Measurements from ENCODE around the gene CALY.
A peak's percentile ranks its signal among the peaks of the same experiment; 100 is the strongest.

CALY gene, protein sequence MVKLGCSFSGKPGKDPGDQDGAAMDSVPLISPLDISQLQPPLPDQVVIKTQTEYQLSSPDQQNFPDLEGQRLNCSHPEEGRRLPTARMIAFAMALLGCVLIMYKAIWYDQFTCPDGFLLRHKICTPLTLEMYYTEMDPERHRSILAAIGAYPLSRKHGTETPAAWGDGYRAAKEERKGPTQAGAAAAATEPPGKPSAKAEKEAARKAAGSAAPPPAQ

DNA sequence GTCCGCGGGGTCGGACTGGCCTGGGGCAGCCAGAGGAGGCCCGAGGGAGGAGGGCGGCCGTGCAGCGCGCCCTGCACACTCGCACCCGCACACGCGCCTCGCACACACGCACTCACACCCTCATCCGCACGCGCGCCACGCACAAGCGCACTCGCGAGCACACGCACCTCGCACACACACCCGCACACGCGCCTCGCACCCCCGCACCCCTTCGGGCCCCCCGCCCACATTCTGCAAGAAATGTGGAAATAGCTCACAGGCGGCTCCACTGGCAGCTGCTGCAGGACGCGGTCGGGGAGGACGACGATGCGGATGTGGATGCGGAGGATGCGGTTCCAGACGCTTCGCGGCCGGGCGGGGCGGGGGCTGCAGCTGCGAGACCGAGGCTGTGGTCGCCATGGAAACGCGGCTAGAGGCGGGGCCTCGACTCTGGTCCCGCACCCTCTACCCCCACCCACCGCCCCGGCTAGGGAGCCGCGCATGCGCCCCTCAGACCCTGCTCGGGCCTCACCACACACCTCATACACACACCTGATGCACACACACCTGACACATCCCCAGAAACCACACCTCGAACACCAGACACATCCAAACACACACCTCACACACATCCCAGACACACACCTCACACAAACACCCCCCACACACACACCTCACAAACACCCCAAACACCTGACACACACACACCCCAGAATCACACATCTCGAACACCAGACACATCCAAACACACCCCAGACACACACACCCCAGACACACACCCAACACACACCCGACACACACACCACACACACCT is at the start of gene CALY:
Gene CALY, minus strand, starts transcription at position 320 of the 793 bp plus-strand sequence. CDS start 7,907 bp downstream, outside the sequence.
- no peaks in the 10 kb centered on the region for H3K9me3 ChIP-seq (ENCODE audit: control insufficient read depth, insufficient read depth, low read length)
- peaks cover 2% of the 10 kb centered on the region; the same call in 1 of the 2 replicates for H3K4me1 ChIP-seq (ENCODE audit: control insufficient read depth, insufficient read depth, low read length)
- no peak within 1 kb of the TSS for H3K27ac ChIP-seq (ENCODE audit: low read length)
- H3K4me3 ChIP-seq (ENCODE audit: low read length), result no peak within 1 kb of the TSS
- DNase-seq (ENCODE audit: low read depth, low spot score), result no peak
- peaks cover 40% of the 10 kb centered on the region; the same call in 1 of the 2 replicates for H3K27me3 ChIP-seq (ENCODE audit: control insufficient read depth, insufficient read depth, low read length)
- H3K36me3 ChIP-seq (ENCODE audit: control insufficient read depth, insufficient read depth, low read length), result peaks cover 2% of the 10 kb centered on the region; the same call in 1 of the 2 replicates
- no CpG with 5 or more reads among the region's 63 CpGs for WGBS (ENCODE audit: insufficient coverage, insufficient read length)

GRCh38 chr10:133385214-133385613 is 48.5 kb upstream of the CALY start:
- WGBS (ENCODE audit: insufficient coverage, insufficient read length), result no CpG with 5 or more reads among the region's 2 CpGs
- no peak overlapping the region for H3K4me3 ChIP-seq (ENCODE audit: low read length)
- no peaks in the 10 kb centered on the region for H3K36me3 ChIP-seq (ENCODE audit: control insufficient read depth, insufficient read depth, low read length)
- no peak overlapping the region for H3K27ac ChIP-seq (ENCODE audit: low read length)
- no peaks in the 10 kb centered on the region for H3K9me3 ChIP-seq (ENCODE audit: control insufficient read depth, insufficient read depth, low read length)
- H3K4me1 ChIP-seq (ENCODE audit: control insufficient read depth, insufficient read depth, low read length), result no peaks in the 10 kb centered on the region
- H3K27me3 ChIP-seq (ENCODE audit: control insufficient read depth, insufficient read depth, low read length), result no peaks in the 10 kb centered on the region
- no peak for DNase-seq (ENCODE audit: low read depth, low spot score)

DNA sequence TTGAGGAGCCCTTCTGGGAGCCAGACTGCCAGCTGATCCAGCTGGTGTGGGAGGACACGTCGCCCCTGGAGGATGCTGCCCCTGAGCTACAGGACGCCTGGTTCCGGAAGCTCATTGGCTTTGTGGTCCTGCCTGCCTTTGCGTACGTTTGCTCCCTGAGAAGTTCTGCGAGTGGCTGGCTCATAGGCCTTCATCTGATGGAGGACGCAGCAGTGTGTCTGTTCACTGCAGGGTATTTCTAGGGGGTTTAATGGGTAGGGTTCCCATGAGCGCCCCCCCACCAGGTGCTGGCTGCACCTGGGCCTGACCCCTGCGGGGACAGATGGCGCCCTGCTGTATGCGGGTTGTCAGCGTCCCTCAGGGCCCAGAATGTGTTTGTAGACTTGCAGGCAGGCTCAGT is 47.4 kb upstream of the CALY start:
- DNase-seq (ENCODE audit: low read depth, low spot score), result no peak
- Histone ChIP-seq H3K9me3 (ENCODE audit: control insufficient read depth, insufficient read depth, low read length) (no peaks in the 10 kb centered on the region), H3K4me3 (ENCODE audit: low read length) (no peak overlapping the region), H3K4me1 (ENCODE audit: control insufficient read depth, insufficient read depth, low read length) (no peaks in the 10 kb centered on the region), H3K27me3 (ENCODE audit: control insufficient read depth, insufficient read depth, low read length) (no peaks in the 10 kb centered on the region), H3K27ac (ENCODE audit: low read length) (no peak overlapping the region), H3K36me3 (ENCODE audit: control insufficient read depth, insufficient read depth, low read length) (no peaks in the 10 kb centered on the region)
- no CpG with 5 or more reads among the region's 13 CpGs for WGBS (ENCODE audit: insufficient coverage, insufficient read length)

DNA sequence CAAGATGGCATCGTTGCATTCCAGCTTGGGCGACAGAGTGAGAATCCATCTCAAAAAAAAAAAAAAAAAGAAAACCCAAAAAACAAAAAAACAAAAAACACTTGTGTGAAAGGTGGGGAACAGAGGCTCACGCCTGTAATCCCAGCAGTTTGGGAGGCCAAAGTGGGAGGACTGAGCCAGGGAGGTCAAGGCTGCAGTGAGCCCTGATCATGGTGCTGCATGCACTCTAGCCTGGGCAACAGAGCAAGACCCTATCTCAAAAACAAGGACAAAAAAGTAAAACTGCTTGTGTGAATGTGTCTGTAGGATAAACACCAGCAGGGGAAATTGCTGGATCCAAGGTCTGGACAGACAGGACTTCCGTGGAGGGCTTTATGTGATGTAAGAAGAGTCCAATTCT is 46.9 kb upstream of the CALY start:
- Histone ChIP-seq H3K27ac (ENCODE audit: low read length) (no peak overlapping the region), H3K4me3 (ENCODE audit: low read length) (no peak overlapping the region), H3K9me3 (ENCODE audit: control insufficient read depth, insufficient read depth, low read length) (no peaks in the 10 kb centered on the region), H3K27me3 (ENCODE audit: control insufficient read depth, insufficient read depth, low read length) (no peaks in the 10 kb centered on the region), H3K36me3 (ENCODE audit: control insufficient read depth, insufficient read depth, low read length) (no peaks in the 10 kb centered on the region), H3K4me1 (ENCODE audit: control insufficient read depth, insufficient read depth, low read length) (no peaks in the 10 kb centered on the region)
- no CpG with 5 or more reads among the region's 4 CpGs for WGBS (ENCODE audit: insufficient coverage, insufficient read length)
- DNase-seq (ENCODE audit: low read depth, low spot score), result no peak

DNA sequence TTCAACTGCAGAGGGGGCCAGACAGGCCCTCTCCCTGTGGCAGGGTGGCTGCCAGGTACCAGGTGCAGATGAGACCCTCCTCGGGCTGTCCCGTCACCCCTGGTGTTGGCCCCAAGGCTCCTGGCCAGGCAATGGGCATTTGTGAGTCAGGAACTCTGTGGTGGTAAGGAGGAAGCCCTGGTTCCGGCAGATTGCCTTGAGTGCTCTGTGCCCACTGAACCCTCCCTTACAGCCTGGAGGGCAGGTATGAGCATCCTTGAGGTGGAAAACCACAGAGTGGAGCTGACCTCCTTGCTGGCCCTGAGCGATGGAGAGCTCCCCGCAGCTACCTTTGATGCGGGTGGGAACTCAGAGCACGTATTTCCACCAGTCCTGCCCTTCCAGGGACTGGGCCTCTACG is 44.3 kb upstream of the CALY start:
- DNase-seq (ENCODE audit: low read depth, low spot score), result no peak
- H3K36me3 ChIP-seq (ENCODE audit: control insufficient read depth, insufficient read depth, low read length), result no peaks in the 10 kb centered on the region
- no peaks in the 10 kb centered on the region for H3K4me1 ChIP-seq (ENCODE audit: control insufficient read depth, insufficient read depth, low read length)
- peaks cover 5% of the 10 kb centered on the region for H3K27me3 ChIP-seq (ENCODE audit: control insufficient read depth, insufficient read depth, low read length)
- no CpG with 5 or more reads among the region's 8 CpGs for WGBS (ENCODE audit: insufficient coverage, insufficient read length)
- H3K9me3 ChIP-seq (ENCODE audit: control insufficient read depth, insufficient read depth, low read length), result no peaks in the 10 kb centered on the region
- no peak overlapping the region for H3K4me3 ChIP-seq (ENCODE audit: low read length)
- no peak overlapping the region for H3K27ac ChIP-seq (ENCODE audit: low read length)

DNA sequence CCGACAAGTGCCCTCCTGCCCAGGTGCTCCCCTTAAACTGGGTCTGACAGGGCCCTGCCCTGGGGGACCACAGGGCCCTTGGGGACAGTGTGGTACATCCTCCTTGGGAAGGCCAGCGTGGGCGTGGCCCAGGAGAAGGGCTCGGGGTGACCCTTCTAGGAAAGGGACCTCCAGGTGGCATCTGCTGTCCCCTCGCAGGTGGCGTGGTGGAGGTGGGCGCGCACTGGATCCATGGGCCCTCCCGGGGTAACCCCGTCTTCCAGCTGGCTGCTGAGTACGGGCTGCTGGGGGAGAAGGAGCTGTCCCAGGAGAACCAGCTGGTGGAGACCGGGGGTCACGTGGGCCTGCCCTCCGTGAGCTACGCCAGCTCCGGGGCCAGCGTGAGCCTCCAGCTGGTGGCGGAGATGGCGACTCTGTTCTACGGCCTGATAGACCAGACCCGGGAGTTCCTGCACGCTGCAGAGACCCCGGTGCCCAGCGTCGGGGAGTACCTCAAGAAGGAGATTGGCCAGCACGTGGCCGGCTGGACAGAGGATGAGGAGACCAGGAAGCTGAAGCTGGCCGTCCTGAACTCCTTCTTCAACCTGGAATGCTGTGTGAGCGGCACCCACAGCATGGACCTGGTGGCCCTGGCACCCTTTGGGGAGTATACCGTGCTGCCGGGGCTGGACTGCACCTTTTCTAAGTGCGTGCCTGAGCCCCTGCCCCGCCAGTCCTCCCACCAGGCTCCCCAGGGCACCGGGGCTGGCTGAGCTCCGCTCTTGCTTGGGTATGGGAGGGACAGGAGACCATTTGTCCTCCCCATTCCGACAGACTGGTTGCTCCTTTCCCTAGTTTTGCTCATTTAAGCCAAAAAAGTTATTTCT is 43.3 kb upstream of the CALY start:
- no peak overlapping the region for H3K27ac ChIP-seq (ENCODE audit: low read length)
- H3K36me3 ChIP-seq (ENCODE audit: control insufficient read depth, insufficient read depth, low read length), result no peaks in the 10 kb centered on the region
- no CpG with 5 or more reads among the region's 36 CpGs for WGBS (ENCODE audit: insufficient coverage, insufficient read length)
- DNase-seq (ENCODE audit: low read depth, low spot score), result no peak
- H3K27me3 ChIP-seq (ENCODE audit: control insufficient read depth, insufficient read depth, low read length), result peaks cover 5% of the 10 kb centered on the region
- H3K9me3 ChIP-seq (ENCODE audit: control insufficient read depth, insufficient read depth, low read length), result no peaks in the 10 kb centered on the region
- no peaks in the 10 kb centered on the region for H3K4me1 ChIP-seq (ENCODE audit: control insufficient read depth, insufficient read depth, low read length)
- peak overlapping the region; percentile 52; the same call in 1 of the 2 replicates for H3K4me3 ChIP-seq (ENCODE audit: low read length)

- Histone ChIP-seq H3K36me3 (ENCODE audit: control insufficient read depth, insufficient read depth, low read length) (no peaks in the 10 kb centered on the region), H3K4me1 (ENCODE audit: control insufficient read depth, insufficient read depth, low read length) (no peaks in the 10 kb centered on the region), H3K4me3 (ENCODE audit: low read length) (peak within 1 kb of the TSS; percentile 52), H3K27me3 (ENCODE audit: control insufficient read depth, insufficient read depth, low read length) (peaks cover 5% of the 10 kb centered on the region), H3K9me3 (ENCODE audit: control insufficient read depth, insufficient read depth, low read length) (no peaks in the 10 kb centered on the region), H3K27ac (ENCODE audit: low read length) (no peak within 1 kb of the TSS)
- DNase-seq (ENCODE audit: low read depth, low spot score), result no peak
- WGBS (ENCODE audit: insufficient coverage, insufficient read length), result no CpG with 5 or more reads among the region's 78 CpGs
These were observed 42.6 kb upstream of the CALY start, which contains the start of gene PAOX for GRCh38 chr10:133379152-133379800. Gene PAOX (plus strand): TSS chr10:133379262. CDS start chr10:133379317, 55 bp downstream.

DNA sequence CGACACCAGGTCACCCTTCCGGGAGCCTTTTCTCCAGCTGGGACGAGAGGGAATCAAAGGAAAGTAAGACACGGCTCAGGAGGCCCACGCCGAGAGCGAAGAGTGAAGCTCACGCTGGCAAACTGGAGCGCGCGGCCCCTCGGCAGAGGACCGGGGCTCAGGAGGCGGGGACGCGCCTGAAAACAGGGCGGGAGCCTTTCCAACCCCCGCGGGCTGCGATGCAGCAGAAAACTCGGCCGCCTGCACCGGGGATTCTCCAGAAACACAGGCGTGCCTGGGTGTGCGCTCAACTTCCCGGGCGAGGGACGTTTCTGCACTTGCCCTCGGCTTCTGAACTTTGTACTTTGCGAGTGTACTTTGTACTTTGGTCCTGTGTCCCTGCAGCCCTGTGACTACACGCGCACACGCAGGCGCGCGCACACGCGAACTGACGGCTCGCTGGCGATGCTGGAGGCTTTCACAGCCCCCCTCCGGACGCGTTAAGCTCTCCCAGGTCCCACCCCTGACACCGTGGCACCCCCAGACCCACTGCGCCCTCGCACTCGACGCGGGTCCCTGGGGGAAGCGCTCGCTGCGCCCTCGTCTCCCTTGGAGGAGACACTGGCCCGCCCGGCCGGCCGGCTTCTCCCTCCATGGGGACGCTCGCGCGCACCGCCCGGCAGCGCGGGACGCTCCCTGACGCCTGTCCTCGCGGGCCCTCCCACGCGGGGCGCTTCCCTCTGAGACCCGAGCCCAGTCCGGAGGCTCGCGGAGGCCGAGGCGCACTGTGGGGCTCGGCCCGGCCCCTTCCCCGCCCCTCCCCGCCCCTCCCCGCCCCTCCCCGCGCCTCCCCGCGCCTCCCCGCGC is 41.8 kb upstream of the CALY start:
- H3K36me3 ChIP-seq (ENCODE audit: control insufficient read depth, insufficient read depth, low read length), result no peaks in the 10 kb centered on the region
- peak overlapping the region; percentile 46; the same call in 1 of the 2 replicates for H3K4me3 ChIP-seq (ENCODE audit: low read length)
- no CpG with 5 or more reads among the region's 90 CpGs for WGBS (ENCODE audit: insufficient coverage, insufficient read length)
- H3K27ac ChIP-seq (ENCODE audit: low read length), result no peak overlapping the region
- no peaks in the 10 kb centered on the region for H3K4me1 ChIP-seq (ENCODE audit: control insufficient read depth, insufficient read depth, low read length)
- H3K27me3 ChIP-seq (ENCODE audit: control insufficient read depth, insufficient read depth, low read length), result peaks cover 5% of the 10 kb centered on the region
- H3K9me3 ChIP-seq (ENCODE audit: control insufficient read depth, insufficient read depth, low read length), result no peaks in the 10 kb centered on the region
- no peak for DNase-seq (ENCODE audit: low read depth, low spot score)

DNA sequence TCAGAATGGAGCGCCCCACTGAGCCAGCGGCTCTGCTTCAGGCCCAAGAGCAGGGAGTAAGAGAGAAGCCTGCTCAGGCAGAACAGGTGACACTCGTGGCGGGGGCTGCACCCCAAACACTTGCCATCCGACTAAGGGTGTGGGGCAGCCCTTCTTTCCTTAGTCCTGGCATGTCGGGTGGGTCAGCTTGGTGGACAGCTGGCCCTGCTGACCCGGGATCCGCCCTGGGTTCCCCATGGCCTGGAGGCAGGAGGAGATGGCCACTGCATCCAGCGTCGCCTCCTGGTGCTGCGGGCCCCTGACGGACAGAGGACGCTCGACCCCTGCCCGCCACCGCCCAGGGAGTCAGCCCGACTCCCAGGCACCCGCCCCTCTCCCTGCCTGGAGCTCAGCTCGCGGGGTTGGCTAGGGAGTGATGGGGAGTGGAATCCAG is 41.1 kb upstream of the CALY start:
- Histone ChIP-seq H3K9me3 (ENCODE audit: control insufficient read depth, insufficient read depth, low read length) (no peaks in the 10 kb centered on the region), H3K4me3 (ENCODE audit: low read length) (peak overlapping the region; percentile 46; the same call in 1 of the 2 replicates), H3K4me1 (ENCODE audit: control insufficient read depth, insufficient read depth, low read length) (no peaks in the 10 kb centered on the region), H3K36me3 (ENCODE audit: control insufficient read depth, insufficient read depth, low read length) (no peaks in the 10 kb centered on the region), H3K27ac (ENCODE audit: low read length) (no peak overlapping the region), H3K27me3 (ENCODE audit: control insufficient read depth, insufficient read depth, low read length) (peaks cover 5% of the 10 kb centered on the region)
- WGBS (ENCODE audit: insufficient coverage, insufficient read length), result no CpG with 5 or more reads among the region's 20 CpGs
- no peak for DNase-seq (ENCODE audit: low read depth, low spot score)
